ENCODE results near the gene BCL2L14. TPM values are rescaled to one million over a fixed set of nuclear protein-coding genes. Genes with fewer than 3 reads are reported as not detected.

The BCL2L14 gene
- total and polyA plus RNA-seq, 2 experiments from 2014 or later = 4.9 to 17.8 TPM

DNA sequence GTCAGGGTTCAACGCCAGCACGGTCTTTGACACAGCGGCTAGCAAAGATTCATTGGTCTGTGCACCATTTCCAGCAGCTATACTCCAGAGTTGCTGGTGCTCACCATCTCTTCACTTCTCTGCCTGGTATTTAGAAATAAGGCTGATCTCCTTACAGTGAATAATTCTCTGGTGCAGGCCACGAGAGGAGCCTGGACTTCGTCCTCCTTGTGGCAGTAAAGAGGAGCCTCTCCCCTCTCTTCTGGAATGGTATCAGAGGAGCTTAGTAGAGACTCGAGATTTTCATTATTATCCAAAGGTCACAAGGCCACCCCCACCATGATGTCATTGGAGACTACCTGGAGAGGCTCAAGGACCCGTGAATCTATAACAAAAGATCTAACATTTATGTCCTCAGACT, 30.8 kb upstream of the BCL2L14 start:
- H4K20me1 ChIP-seq (ENCODE audit: insufficient read depth, poor library complexity, severe bottlenecking) = no peaks in the 10 kb centered on the region
- H3K4me3 ChIP-seq = no peak overlapping the region
- H3K36me3 ChIP-seq (replicated peaks; ENCODE audit: insufficient read depth, low read depth) = no peaks in the 10 kb centered on the region
- H3K9me2 ChIP-seq (replicated peaks; ENCODE audit: insufficient read depth) = no peaks in the 10 kb centered on the region
- H2AFZ ChIP-seq = no peak overlapping the region
- WGBS (ENCODE audit: low lambda C conversion rate, missing lambda C conversion rate) = 62% methylated on average over 7 of the region's 7 CpGs
- H3K9me3 ChIP-seq (ENCODE audit: low read depth) = no peaks in the 10 kb centered on the region
- no peaks in the 10 kb centered on the region for H3K27me3 ChIP-seq
- peak; percentile 54 for DNase-seq (ENCODE audit: low spot score)
- peak overlapping the region; percentile 55 for H3K27ac ChIP-seq
- no peaks in the 10 kb centered on the region for H3K79me2 ChIP-seq
- TF ChIP-seq EZH2phosphoT487 (IDR thresholded peaks at IDR 0.05; ENCODE audit: low read depth, severe bottlenecking, unreplicated experiment) (no peak), EZH2 (IDR thresholded peaks at IDR 0.05; ENCODE audit: borderline replicate concordance) (no peak)
- TF ChIP-seq, protein P1, sequence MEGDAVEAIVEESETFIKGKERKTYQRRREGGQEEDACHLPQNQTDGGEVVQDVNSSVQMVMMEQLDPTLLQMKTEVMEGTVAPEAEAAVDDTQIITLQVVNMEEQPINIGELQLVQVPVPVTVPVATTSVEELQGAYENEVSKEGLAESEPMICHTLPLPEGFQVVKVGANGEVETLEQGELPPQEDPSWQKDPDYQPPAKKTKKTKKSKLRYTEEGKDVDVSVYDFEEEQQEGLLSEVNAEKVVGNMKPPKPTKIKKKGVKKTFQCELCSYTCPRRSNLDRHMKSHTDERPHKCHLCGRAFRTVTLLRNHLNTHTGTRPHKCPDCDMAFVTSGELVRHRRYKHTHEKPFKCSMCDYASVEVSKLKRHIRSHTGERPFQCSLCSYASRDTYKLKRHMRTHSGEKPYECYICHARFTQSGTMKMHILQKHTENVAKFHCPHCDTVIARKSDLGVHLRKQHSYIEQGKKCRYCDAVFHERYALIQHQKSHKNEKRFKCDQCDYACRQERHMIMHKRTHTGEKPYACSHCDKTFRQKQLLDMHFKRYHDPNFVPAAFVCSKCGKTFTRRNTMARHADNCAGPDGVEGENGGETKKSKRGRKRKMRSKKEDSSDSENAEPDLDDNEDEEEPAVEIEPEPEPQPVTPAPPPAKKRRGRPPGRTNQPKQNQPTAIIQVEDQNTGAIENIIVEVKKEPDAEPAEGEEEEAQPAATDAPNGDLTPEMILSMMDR (IDR thresholded peaks at IDR 0.05; ENCODE audit: poor library complexity) = no peak
- H3K4me2 ChIP-seq = no peak overlapping the region
- no peaks in the 10 kb centered on the region for H3K4me1 ChIP-seq (ENCODE audit: insufficient read depth)

DNA sequence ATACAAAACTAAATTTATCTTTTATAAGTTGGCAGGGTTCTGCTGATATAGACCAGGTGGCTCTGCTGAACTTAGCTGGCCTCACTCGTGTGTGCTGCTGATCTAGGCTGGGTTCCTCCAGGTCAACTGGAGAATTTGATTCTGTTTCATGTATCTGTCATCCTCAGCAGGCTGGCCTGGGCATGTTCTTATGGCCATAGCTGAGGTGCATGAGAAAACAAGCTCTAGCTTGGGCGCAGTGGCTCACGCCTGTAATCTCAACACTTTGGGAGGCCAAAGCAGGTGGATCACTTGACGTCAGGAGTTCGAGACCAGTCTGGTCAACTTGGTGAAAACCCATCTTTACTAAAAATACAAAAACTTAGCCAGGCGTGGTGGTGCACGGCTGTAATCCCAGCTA, 24.3 kb upstream of the BCL2L14 start:
- no peak overlapping the region for H3K4me3 ChIP-seq
- WGBS (ENCODE audit: low lambda C conversion rate, missing lambda C conversion rate) = 79% methylated on average over 7 of the region's 7 CpGs
- H3K9me2 ChIP-seq (replicated peaks; ENCODE audit: insufficient read depth) = no peaks in the 10 kb centered on the region
- no peaks in the 10 kb centered on the region for H4K20me1 ChIP-seq (ENCODE audit: insufficient read depth, poor library complexity, severe bottlenecking)
- no peak overlapping the region for H3K27ac ChIP-seq
- no peaks in the 10 kb centered on the region for H3K4me1 ChIP-seq (ENCODE audit: insufficient read depth)
- H3K36me3 ChIP-seq (replicated peaks; ENCODE audit: insufficient read depth, low read depth) = no peaks in the 10 kb centered on the region
- no peaks in the 10 kb centered on the region for H3K9me3 ChIP-seq (ENCODE audit: low read depth)
- no peak for DNase-seq (ENCODE audit: low spot score)
- H3K4me2 ChIP-seq = no peak overlapping the region
- TF ChIP-seq, protein P1 (IDR thresholded peaks at IDR 0.05; ENCODE audit: poor library complexity) = no peak
- TF ChIP-seq EZH2 (IDR thresholded peaks at IDR 0.05; ENCODE audit: borderline replicate concordance) (no peak), EZH2phosphoT487 (IDR thresholded peaks at IDR 0.05; ENCODE audit: low read depth, severe bottlenecking, unreplicated experiment) (no peak)
- H3K27me3 ChIP-seq = no peaks in the 10 kb centered on the region
- H2AFZ ChIP-seq = no peak overlapping the region
- no peaks in the 10 kb centered on the region for H3K79me2 ChIP-seq

DNA sequence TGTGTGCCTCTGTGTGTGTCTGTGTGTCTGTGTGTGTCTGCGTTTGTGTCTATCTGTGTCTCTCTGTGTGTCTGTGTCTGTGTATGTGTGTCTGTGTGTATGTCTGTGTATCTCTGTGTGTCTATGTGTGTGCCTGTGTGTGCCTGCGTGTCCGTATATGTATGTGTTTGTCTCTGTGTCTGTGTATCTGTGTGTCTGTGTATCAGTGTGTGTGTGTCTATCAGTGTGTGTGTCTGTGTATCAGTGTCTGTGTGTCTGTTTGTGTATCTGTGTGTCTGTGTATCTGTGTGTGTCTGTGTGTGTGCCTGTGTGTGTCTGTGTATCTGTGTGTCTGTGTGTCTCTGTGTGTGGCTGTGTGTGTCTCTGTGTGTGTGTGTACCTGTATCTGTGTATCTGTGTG, 23.1 kb upstream of the BCL2L14 start:
- TF ChIP-seq EZH2phosphoT487 (IDR thresholded peaks at IDR 0.05; ENCODE audit: low read depth, severe bottlenecking, unreplicated experiment) = no peak
- TF ChIP-seq, protein P1 (IDR thresholded peaks at IDR 0.05; ENCODE audit: poor library complexity) = no peak
- H3K79me2 ChIP-seq = no peaks in the 10 kb centered on the region
- H3K36me3 ChIP-seq (replicated peaks; ENCODE audit: insufficient read depth, low read depth) = no peaks in the 10 kb centered on the region
- no peaks in the 10 kb centered on the region for H3K4me1 ChIP-seq (ENCODE audit: insufficient read depth)
- no peak overlapping the region for H3K4me2 ChIP-seq
- no peak overlapping the region for H3K4me3 ChIP-seq
- DNase-seq (ENCODE audit: low spot score) = no peak
- H3K9me2 ChIP-seq (replicated peaks; ENCODE audit: insufficient read depth) = no peaks in the 10 kb centered on the region
- no peak overlapping the region for H2AFZ ChIP-seq
- WGBS (ENCODE audit: low lambda C conversion rate, missing lambda C conversion rate) = 97% methylated on average over 3 of the region's 3 CpGs
- H3K27me3 ChIP-seq = no peaks in the 10 kb centered on the region
- H4K20me1 ChIP-seq (ENCODE audit: insufficient read depth, poor library complexity, severe bottlenecking) = no peaks in the 10 kb centered on the region
- no peaks in the 10 kb centered on the region for H3K9me3 ChIP-seq (ENCODE audit: low read depth)
- H3K27ac ChIP-seq = no peak overlapping the region

DNA sequence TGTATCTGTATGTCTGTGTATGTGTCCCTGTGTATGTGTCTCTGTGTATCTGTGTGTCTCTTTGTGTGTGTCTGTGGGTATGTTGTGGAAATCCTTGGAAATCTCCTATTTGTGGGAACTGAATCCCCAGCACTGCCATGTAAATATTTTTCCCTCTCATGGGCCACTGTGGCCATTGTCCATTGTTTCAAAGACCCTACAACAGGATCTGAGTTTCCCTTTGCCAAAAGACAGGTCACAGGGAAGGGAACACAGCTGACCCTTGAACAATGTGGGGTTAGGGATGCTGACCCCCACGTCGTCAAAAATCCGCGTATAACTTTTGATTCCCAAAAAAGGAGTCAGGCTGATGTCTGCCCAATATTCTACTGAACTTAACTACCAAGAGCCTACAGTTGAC, 22.5 kb upstream of the BCL2L14 start:
- Histone ChIP-seq H3K9me3 (ENCODE audit: low read depth) (no peaks in the 10 kb centered on the region), H3K4me2 (no peak overlapping the region), H3K36me3 (replicated peaks; ENCODE audit: insufficient read depth, low read depth) (no peaks in the 10 kb centered on the region), H3K4me1 (ENCODE audit: insufficient read depth) (no peaks in the 10 kb centered on the region), H4K20me1 (ENCODE audit: insufficient read depth, poor library complexity, severe bottlenecking) (no peaks in the 10 kb centered on the region), H3K4me3 (no peak overlapping the region), H3K27ac (no peak overlapping the region), H3K79me2 (no peaks in the 10 kb centered on the region), H3K27me3 (no peaks in the 10 kb centered on the region), H2AFZ (no peak overlapping the region), H3K9me2 (replicated peaks; ENCODE audit: insufficient read depth) (no peaks in the 10 kb centered on the region)
- 86% methylated on average over 4 of the region's 4 CpGs for WGBS (ENCODE audit: low lambda C conversion rate, missing lambda C conversion rate)
- no peak for DNase-seq (ENCODE audit: low spot score)
- TF ChIP-seq EZH2 (IDR thresholded peaks at IDR 0.05; ENCODE audit: borderline replicate concordance) (no peak), EZH2phosphoT487 (IDR thresholded peaks at IDR 0.05; ENCODE audit: low read depth, severe bottlenecking, unreplicated experiment) (no peak)
- TF ChIP-seq, protein P1 (IDR thresholded peaks at IDR 0.05; ENCODE audit: poor library complexity) = no peak

Measured in hepatocyte (in vitro differentiated cells).